Neural progenitor cell (in vitro differentiated cells): Measurements from ENCODE around the gene PARD3B.

Experiments
- EZH2 ChIP-seq: fragments of 200-600 bp; sonication (generic); IDR thresholded peaks from 2 replicates; pipeline ENCODE4 v1.6.1; 2017; ENCODE audit warnings: antibody characterized with exemption, mild to moderate bottlenecking, moderate library complexity
- EZH2phosphoT487 ChIP-seq: fragments of 200-600 bp; sonication (generic); IDR thresholded peaks from 2 replicates; pipeline ENCODE4 v1.6.1; 2017; ENCODE audit warnings: antibody characterized with exemption
- TF ChIP-seq, protein P1 (sequence below): fragments of 200-600 bp; sonication (generic); IDR thresholded peaks from 2 replicates; pipeline ENCODE4 v1.5.1; 2017; ENCODE audit warnings: antibody characterized with exemption, mild to moderate bottlenecking

DNA sequence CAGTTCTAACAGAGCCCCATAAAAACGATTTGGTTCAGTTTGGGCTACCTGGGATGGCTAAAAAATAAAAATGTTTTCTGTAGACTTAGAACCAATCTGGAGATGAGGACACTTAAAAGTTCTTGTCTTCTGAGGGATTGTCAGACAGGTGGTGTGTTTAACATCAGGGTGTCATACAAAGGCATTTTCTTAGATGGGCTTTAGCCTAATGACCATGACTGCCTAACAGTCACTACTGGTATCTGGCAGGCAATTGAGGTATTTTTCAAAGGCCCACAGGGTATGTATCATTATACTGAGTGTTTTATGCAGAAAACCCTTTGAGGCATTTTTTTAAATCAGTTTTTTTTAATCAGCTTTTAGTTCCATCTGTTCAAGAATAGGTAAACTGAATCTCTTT, 341.4 kb downstream of the PARD3B start:
- TF ChIP-seq, protein P1, sequence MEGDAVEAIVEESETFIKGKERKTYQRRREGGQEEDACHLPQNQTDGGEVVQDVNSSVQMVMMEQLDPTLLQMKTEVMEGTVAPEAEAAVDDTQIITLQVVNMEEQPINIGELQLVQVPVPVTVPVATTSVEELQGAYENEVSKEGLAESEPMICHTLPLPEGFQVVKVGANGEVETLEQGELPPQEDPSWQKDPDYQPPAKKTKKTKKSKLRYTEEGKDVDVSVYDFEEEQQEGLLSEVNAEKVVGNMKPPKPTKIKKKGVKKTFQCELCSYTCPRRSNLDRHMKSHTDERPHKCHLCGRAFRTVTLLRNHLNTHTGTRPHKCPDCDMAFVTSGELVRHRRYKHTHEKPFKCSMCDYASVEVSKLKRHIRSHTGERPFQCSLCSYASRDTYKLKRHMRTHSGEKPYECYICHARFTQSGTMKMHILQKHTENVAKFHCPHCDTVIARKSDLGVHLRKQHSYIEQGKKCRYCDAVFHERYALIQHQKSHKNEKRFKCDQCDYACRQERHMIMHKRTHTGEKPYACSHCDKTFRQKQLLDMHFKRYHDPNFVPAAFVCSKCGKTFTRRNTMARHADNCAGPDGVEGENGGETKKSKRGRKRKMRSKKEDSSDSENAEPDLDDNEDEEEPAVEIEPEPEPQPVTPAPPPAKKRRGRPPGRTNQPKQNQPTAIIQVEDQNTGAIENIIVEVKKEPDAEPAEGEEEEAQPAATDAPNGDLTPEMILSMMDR, result no peak
- no peak for TF ChIP-seq EZH2
- no peak for TF ChIP-seq EZH2phosphoT487
